HG02798 (cell line): ENCODE results near the gene TPGS2.
"Not testable (repeated sequence)": the region's sequence is repeated elsewhere in the genome, so short reads cannot be mapped to it uniquely, and the experiment has no call there.

Experiments used
- ATAC-seq: cut with Tn5 transposase; IDR thresholded peaks from one replicate; pipeline ENCODE4 v1.9.1; 2021; ENCODE audit warnings: mild to moderate bottlenecking; ENCODE audit not compliant: unreplicated experiment, poor library complexity

TPGS2 gene

GRCh38 chr18:36780748-36781147 is 48.1 kb downstream of the TPGS2 start:
- ATAC-seq = no peak

GRCh38 chr18:36777566-36777965 is 51.2 kb downstream of the TPGS2 start:
- ATAC-seq = no peak

GRCh38 chr18:36776650-36777049 is 52.2 kb downstream of the TPGS2 start:
- ATAC-seq = no peak

GRCh38 chr18:36775396-36775795 is 53.4 kb downstream of the TPGS2 start:
- ATAC-seq = no peak

GRCh38 chr18:36772241-36772723 is 56.5 kb downstream of the TPGS2 start:
- ATAC-seq = no peak

- ATAC-seq = peak; percentile 59
Measured at GRCh38 chr18:36771245-36771644, 57.6 kb downstream of the TPGS2 start.

- no peak for ATAC-seq
Measured at GRCh38 chr18:36770315-36770946, 58.4 kb downstream of the TPGS2 start.

GRCh38 chr18:36769611-36770314 is 59.0 kb downstream of the TPGS2 start:
- ATAC-seq = no peak

- no peak for ATAC-seq
Measured at GRCh38 chr18:36769172-36769571, 59.6 kb downstream of the TPGS2 start.

GRCh38 chr18:36766836-36767235 is 62.0 kb downstream of the TPGS2 start:
- ATAC-seq = no peak

GRCh38 chr18:36762965-36763364 is 65.8 kb downstream of the TPGS2 start:
- not testable (repeated sequence) for ATAC-seq

GRCh38 chr18:36762074-36762473 is 66.7 kb downstream of the TPGS2 start:
- ATAC-seq = no peak

- ATAC-seq = no peak
Measured at GRCh38 chr18:36761186-36761698, 67.6 kb downstream of the TPGS2 start.

- ATAC-seq = no peak
Measured at GRCh38 chr18:36760598-36760997, 68.2 kb downstream of the TPGS2 start.

GRCh38 chr18:36759167-36759776 is 69.5 kb downstream of the TPGS2 start:
- no peak for ATAC-seq

GRCh38 chr18:36758623-36759022 is 70.2 kb downstream of the TPGS2 start:
- ATAC-seq = no peak

GRCh38 chr18:36757991-36758390 is 70.8 kb downstream of the TPGS2 start:
- ATAC-seq = no peak

GRCh38 chr18:36757081-36757480 is 71.7 kb downstream of the TPGS2 start:
- no peak for ATAC-seq

- ATAC-seq = no peak
Measured at GRCh38 chr18:36756242-36756641, 72.6 kb downstream of the TPGS2 start.

GRCh38 chr18:36752929-36753865 is 75.6 kb downstream of the TPGS2 start:
- no peak for ATAC-seq
